SU-DHL-6 (cell line): ENCODE measurements around the gene WNT1.

Experiments
- EZH2phosphoT487 ChIP-seq: fragments of 200-600 bp; sonication (generic), shearing (Covaris generic); conservative IDR thresholded peaks from 2 replicates; pipeline ENCODE4 v1.6.1; 2018; ENCODE audit warnings: mild to moderate bottlenecking, antibody characterized with exemption, low read length, moderate library complexity, mixed read lengths
- TF ChIP-seq, protein P1 (sequence below): fragments of 200-600 bp; sonication (generic); IDR thresholded peaks from one replicate; pipeline ENCODE4 v1.5.1; 2017; ENCODE audit warnings: antibody characterized with exemption, mild to moderate bottlenecking, low read length, moderate library complexity; ENCODE audit not compliant: insufficient read depth, poor library complexity, severe bottlenecking

DNA sequence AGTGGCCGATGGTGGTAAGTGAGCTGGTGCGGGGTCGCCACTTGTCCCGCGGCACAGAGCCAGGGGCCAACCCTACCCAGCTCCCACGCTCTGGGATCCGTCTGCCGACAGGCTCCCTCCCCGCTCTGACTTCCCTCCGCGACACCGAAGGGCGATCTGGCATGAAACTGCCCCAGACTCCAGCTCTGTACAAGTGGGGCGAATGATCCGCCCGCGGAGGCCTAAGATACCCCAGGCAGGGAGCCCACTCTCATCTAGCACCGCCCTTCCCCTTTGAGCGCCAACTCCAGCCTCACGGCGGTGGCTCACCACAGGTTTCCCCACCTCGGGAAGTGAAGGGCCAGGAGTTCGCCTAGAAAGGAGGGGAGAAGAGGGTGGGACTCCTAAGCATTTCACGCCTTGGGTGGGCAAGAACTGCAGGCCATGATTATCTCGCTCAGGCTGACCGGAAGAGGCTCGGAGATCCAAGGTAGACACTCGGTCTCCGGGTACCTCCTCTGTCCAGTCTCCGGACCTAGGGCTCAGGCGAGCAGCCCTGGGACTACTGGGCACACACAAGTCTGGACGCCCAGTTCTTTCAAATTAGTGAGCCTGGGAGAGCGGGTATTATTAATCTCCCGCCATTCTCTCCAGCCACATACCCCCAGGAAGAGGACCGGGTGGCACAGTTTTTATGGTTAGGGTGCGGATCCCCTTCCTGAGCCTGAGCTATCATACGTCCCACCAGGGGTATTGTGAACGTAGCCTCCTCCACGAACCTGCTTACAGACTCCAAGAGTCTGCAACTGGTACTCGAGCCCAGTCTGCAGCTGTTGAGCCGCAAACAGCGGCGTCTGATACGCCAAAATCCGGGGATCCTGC lies 849 bp downstream of the WNT1 start:
- TF ChIP-seq, protein P1, sequence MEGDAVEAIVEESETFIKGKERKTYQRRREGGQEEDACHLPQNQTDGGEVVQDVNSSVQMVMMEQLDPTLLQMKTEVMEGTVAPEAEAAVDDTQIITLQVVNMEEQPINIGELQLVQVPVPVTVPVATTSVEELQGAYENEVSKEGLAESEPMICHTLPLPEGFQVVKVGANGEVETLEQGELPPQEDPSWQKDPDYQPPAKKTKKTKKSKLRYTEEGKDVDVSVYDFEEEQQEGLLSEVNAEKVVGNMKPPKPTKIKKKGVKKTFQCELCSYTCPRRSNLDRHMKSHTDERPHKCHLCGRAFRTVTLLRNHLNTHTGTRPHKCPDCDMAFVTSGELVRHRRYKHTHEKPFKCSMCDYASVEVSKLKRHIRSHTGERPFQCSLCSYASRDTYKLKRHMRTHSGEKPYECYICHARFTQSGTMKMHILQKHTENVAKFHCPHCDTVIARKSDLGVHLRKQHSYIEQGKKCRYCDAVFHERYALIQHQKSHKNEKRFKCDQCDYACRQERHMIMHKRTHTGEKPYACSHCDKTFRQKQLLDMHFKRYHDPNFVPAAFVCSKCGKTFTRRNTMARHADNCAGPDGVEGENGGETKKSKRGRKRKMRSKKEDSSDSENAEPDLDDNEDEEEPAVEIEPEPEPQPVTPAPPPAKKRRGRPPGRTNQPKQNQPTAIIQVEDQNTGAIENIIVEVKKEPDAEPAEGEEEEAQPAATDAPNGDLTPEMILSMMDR: no peak
- TF ChIP-seq EZH2phosphoT487: no peak
